MM.1S (cell line): ENCODE measurements around the gene FGF16.

Experiments used
- EZH2 ChIP-seq: fragments of 300-600 bp; sonication (generic); optimal IDR thresholded peaks from 2 replicates; pipeline ENCODE3; 2017; ENCODE audit warnings: low read depth, mild to moderate bottlenecking, antibody characterized with exemption, low read length, mixed read lengths
- EZH2phosphoT487 ChIP-seq: fragments of 300-600 bp; sonication (generic); IDR thresholded peaks from 2 replicates; pipeline ENCODE4 v1.6.1; 2018; ENCODE audit warnings: antibody characterized with exemption, low read length
- TF ChIP-seq, protein P1 (sequence below): fragments of 300-600 bp; sonication (generic); IDR thresholded peaks from 2 replicates; pipeline ENCODE4 v1.5.1; 2016; ENCODE audit warnings: antibody characterized with exemption, low read length, mixed read lengths

DNA sequence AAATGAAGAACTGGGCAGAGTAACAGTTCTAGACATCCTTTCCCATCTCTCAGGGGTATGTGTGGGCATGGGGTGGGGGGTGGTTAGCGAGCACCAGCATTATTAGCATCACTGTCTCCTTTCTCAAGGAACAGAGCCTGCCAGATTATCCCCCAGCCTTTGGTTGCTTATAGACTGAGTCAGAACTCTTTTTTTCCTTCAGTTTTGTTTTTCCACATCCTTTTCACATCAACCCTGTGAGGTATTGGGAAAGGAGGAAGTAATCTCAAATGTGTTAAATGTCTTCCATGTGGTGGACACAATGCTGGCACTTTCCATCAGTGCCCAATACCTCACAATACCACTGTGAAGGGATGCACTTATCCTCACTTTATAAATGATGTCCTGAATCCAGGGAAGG is 3.1 kb upstream of the FGF16 start:
- TF ChIP-seq, protein P1, sequence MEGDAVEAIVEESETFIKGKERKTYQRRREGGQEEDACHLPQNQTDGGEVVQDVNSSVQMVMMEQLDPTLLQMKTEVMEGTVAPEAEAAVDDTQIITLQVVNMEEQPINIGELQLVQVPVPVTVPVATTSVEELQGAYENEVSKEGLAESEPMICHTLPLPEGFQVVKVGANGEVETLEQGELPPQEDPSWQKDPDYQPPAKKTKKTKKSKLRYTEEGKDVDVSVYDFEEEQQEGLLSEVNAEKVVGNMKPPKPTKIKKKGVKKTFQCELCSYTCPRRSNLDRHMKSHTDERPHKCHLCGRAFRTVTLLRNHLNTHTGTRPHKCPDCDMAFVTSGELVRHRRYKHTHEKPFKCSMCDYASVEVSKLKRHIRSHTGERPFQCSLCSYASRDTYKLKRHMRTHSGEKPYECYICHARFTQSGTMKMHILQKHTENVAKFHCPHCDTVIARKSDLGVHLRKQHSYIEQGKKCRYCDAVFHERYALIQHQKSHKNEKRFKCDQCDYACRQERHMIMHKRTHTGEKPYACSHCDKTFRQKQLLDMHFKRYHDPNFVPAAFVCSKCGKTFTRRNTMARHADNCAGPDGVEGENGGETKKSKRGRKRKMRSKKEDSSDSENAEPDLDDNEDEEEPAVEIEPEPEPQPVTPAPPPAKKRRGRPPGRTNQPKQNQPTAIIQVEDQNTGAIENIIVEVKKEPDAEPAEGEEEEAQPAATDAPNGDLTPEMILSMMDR: no peak
- TF ChIP-seq EZH2phosphoT487: no peak
- TF ChIP-seq EZH2: no peak
